Activated CD4-positive, alpha-beta memory T cell treated with anti-CD3 and anti-CD28 coated beads, Interleukin-2, amount 10 ng/mL, durations not matched to agents 7 days and 5 days (primary cell): ENCODE measurements around the gene CCDC85A. TPM values are rescaled to one million over a fixed set of nuclear protein-coding genes. Genes with fewer than 3 reads are reported as not detected.

Experiments
- CTCF ChIA-PET: fragments of 350-600 bp; sonication (Branson Sonifier 250); formaldehyde crosslinking; loops from one replicate; lab custom pipeline; 2021; ENCODE audit warnings: antibody characterized with exemption, inconsistent platforms; lab: Charles Lee
- POLR2A ChIA-PET: fragments of 350-600 bp; sonication (Branson Sonifier 250); formaldehyde crosslinking; loops from one replicate; lab custom pipeline; 2021; ENCODE audit warnings: antibody characterized with exemption; lab: Charles Lee
- DNase-seq: peaks from one replicate; pipeline ENCODE4 v3.0.0-alpha.2; 2020
- H3K27ac Mint-ChIP-seq: one replicate; pipeline ENCODE4 v1.8.0; 2021; ENCODE audit warnings: mild to moderate bottlenecking, mixed read lengths
- H3K27me3 Mint-ChIP-seq: one replicate; pipeline ENCODE4 v1.8.0; 2021; ENCODE audit warnings: mixed read lengths
- H3K36me3 Mint-ChIP-seq: one replicate; pipeline ENCODE4 v1.8.0; 2021; ENCODE audit warnings: low read depth, mixed read lengths
- H3K4me1 Mint-ChIP-seq: one replicate; pipeline ENCODE4 v1.8.0; 2021; ENCODE audit warnings: mixed read lengths
- H3K4me3 Mint-ChIP-seq: one replicate; pipeline ENCODE4 v1.8.0; 2021; ENCODE audit warnings: mild to moderate bottlenecking, mixed read lengths
- H3K9me3 Mint-ChIP-seq: one replicate; pipeline ENCODE4 v1.8.0; 2021; ENCODE audit warnings: mixed read lengths
- total RNA-seq, 2 experiments: library from RNA; stranded (reverse); gene quantifications; one replicate each; pipeline ENCODE4 v1.2.3, GENCODE V29; 2021

The CCDC85A gene
- total RNA-seq, 2 experiments from 2014 or later: not detected

DNA sequence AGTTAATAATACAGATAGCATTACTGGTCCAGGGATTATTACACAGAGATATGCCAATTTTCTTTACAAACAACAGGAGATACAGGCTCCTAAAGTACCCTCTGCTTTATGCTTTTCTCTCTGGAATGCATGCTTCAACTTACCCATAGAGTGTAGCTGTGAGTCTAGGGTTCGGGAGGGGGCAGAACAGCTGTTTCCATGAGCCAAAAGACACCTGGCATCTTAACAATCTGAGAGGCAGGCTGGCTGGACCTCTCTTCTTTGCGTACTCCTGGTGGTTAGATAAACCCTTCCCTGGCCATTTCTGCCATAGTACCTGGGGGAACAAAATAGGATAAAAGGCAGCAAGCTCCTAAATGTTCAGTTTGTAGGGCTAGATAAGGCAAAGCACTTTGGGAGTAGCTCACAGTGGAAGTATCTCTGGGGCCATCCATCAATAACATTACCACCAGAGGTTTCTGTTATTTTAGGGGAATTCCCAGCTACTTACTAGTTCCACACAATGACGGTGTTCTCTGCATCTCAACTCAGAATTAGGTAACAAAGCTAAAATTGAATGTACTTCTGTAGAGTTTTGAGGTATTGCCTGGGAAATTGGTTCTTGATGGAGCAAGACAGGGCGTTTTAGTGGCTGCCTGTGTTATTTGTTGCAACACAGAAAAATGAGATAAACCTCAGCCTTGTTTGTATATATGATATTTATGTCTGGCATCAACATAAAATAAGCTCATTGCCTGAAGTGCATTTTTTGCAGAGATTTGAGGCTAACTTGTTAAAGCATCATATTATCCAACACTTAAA, 6.2 kb upstream of the CCDC85A start:
- Mint-ChIP-seq H3K4me1 (no peaks in the 10 kb centered on the region), H3K4me3 (no peak overlapping the region), H3K9me3 (no peaks in the 10 kb centered on the region), H3K27ac (no peak overlapping the region), H3K36me3 (no peaks in the 10 kb centered on the region), H3K27me3 (peaks cover 9% of the 10 kb centered on the region)
- ChIA-PET CTCF (interaction anchor here (1.3 kb wide), 1 partner anchor 11 kb away, joined by 3 read pairs; no protein-coding TSS in a partner anchor), POLR2A (no interaction called here)
- DNase-seq: no peak

DNA sequence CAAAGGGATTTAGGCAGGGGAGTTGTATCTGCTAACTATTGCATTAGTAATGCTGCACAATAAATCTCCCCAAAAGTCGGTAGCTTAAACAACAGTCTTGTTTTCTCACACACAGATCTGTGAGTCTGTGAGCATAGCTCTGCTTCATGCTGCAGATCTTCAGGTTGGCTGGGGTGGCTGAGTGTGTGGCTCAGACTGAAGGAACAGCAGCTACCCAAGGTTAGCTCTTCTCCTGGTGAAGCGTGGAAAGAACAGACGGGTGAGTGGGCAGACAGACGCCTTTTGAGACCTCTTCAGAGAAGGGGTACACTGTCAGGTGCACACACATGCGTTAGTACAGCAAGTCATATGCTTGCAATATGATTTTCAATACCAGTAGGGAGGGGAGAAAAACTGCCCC, 3.9 kb upstream of the CCDC85A start:
- H3K9me3 Mint-ChIP-seq: no peaks in the 10 kb centered on the region
- H3K36me3 Mint-ChIP-seq: no peaks in the 10 kb centered on the region
- no peak for DNase-seq
- H3K4me1 Mint-ChIP-seq: peaks cover 3% of the 10 kb centered on the region
- H3K27me3 Mint-ChIP-seq: peaks cover 17% of the 10 kb centered on the region
- no peak overlapping the region for H3K27ac Mint-ChIP-seq
- CTCF ChIA-PET: no interaction called here
- H3K4me3 Mint-ChIP-seq: no peak overlapping the region
- POLR2A ChIA-PET: no interaction called here

DNA sequence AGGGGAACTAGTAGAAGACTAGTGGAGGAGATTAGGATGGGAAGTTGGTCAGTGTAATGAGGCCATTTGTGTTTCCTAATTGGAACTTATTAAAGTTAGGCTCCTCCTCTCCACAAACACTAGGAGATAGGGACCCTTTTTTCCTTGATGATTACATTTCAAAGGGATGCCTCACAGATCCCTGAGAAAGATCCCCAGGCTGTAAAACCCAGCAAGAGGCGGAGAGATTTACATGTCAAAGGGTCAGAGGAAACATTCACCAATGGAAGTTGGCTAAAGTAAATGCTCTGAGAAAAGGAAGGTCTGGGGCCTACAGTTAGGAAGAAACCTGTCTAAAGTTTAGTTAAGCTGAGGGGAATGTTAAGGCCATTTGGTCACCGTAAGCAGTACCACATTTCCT, 1.4 kb upstream of the CCDC85A start:
- no peak for DNase-seq
- ChIA-PET POLR2A (no interaction called here), CTCF (no interaction called here)
- peaks cover 7% of the 10 kb centered on the region for H3K4me1 Mint-ChIP-seq
- no peaks in the 10 kb centered on the region for H3K36me3 Mint-ChIP-seq
- H3K27ac Mint-ChIP-seq: no peak overlapping the region
- H3K4me3 Mint-ChIP-seq: no peak overlapping the region
- peaks cover 41% of the 10 kb centered on the region for H3K27me3 Mint-ChIP-seq
- no peaks in the 10 kb centered on the region for H3K9me3 Mint-ChIP-seq

DNA sequence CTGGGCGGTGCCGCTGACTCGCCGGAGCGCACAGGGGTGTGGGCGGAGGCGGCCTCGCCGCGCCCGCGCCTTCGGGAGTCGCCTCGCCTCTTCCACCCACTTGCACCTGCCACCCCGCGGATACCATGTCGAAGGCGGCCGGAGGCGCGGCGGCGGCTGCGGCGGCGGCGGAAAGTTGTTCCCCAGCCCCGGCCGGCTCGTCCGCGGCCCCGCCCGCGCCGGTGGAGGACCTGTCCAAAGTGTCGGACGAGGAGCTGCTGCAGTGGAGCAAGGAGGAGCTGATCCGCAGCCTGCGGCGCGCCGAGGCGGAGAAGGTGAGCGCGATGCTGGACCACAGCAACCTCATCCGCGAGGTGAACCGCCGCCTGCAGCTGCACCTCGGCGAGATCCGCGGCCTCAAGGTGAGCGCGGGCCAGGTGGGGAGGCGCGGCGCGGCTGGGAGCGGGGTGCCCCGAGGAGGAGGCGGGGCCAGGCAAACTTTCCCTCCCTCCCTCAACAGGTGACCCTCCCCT, 766 bp downstream of the CCDC85A start:
- H3K27ac Mint-ChIP-seq: no peak overlapping the region
- H3K4me3 Mint-ChIP-seq: no peak overlapping the region
- H3K4me1 Mint-ChIP-seq: peaks cover 7% of the 10 kb centered on the region
- no peak for DNase-seq
- ChIA-PET CTCF (interaction anchor here (0.6 to 1.7 kb wide), 7 partner anchors 9 to 1950 kb away, joined by 3 to 7 read pairs (median 4); no protein-coding TSS in a partner anchor), POLR2A (interaction anchor here (0.9 kb wide), 1 partner anchor 63 kb away, joined by 3 read pairs; no protein-coding TSS in a partner anchor)
- peaks cover 43% of the 10 kb centered on the region for H3K27me3 Mint-ChIP-seq
- H3K9me3 Mint-ChIP-seq: no peaks in the 10 kb centered on the region
- no peaks in the 10 kb centered on the region for H3K36me3 Mint-ChIP-seq

DNA sequence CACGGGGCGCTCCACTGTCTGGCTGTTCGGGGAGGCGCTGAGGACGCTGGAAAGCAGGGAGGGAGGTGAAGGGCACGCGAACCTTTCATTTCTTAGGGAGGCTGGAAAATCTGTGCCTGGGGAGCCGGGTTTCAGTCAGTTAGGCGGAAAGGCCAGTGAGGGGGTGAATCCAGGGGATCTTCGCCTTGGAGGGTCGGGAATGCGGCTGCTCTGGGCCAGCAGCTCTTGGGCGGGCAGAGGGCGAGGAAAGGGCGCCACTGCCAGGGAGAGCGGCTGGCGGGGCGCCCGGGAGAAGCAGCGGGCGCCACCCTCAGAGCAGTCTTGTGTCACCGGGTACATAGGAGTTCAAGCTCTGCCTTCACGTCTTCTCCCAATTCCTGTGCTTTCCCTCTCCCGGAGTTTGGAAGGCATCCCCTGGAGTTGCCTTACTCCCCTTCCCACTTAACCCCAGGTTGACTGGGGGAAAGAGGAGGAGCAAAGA, 1.4 kb downstream of the CCDC85A start:
- CTCF ChIA-PET: interaction anchor here (0.6 kb wide), 1 partner anchor 1950 kb away, joined by 3 read pairs; no protein-coding TSS in a partner anchor
- Mint-ChIP-seq H3K4me3 (no peak overlapping the region), H3K4me1 (peaks cover 7% of the 10 kb centered on the region), H3K27ac (no peak overlapping the region), H3K36me3 (no peaks in the 10 kb centered on the region), H3K27me3 (peaks cover 43% of the 10 kb centered on the region), H3K9me3 (no peaks in the 10 kb centered on the region)
- POLR2A ChIA-PET: no interaction called here
- DNase-seq: no peak

GRCh38 chr2:56185582-56186046, 1.8 kb downstream of the CCDC85A start:
- peaks cover 7% of the 10 kb centered on the region for H3K4me1 Mint-ChIP-seq
- no peak overlapping the region for H3K27ac Mint-ChIP-seq
- H3K36me3 Mint-ChIP-seq: no peaks in the 10 kb centered on the region
- ChIA-PET POLR2A (no interaction called here), CTCF (no interaction called here)
- no peaks in the 10 kb centered on the region for H3K9me3 Mint-ChIP-seq
- no peak overlapping the region for H3K4me3 Mint-ChIP-seq
- H3K27me3 Mint-ChIP-seq: peaks cover 43% of the 10 kb centered on the region
- DNase-seq: no peak

DNA sequence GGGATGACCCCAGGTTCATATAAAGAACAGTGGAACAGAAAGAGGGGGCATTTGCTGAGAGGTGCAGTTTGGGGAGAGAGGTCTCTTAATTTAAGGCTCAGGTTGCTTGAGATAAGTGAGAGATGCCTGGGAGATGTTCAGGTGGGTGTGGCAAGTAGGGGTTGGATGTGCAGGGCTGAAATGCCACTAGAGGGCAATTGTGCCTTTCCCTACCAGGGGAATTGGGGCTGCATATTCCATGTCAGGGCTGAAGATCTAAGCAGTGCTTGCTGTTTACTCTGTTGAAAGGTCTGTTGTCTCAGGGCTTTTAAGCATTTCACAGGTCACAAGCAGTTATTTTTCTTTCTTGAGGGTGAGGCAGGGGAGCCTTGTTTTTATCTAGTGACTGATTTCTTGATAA, 7.8 kb downstream of the CCDC85A start:
- H3K4me1 Mint-ChIP-seq: no peaks in the 10 kb centered on the region
- POLR2A ChIA-PET: no interaction called here
- peaks cover 9% of the 10 kb centered on the region for H3K27me3 Mint-ChIP-seq
- H3K4me3 Mint-ChIP-seq: no peak overlapping the region
- CTCF ChIA-PET: interaction anchor here (1.0 kb wide), 1 partner anchor 8 kb away, joined by 4 read pairs; the partner anchor contains the start of gene CCDC85A
- H3K27ac Mint-ChIP-seq: no peak overlapping the region
- no peaks in the 10 kb centered on the region for H3K9me3 Mint-ChIP-seq
- DNase-seq: no peak
- H3K36me3 Mint-ChIP-seq: no peaks in the 10 kb centered on the region

DNA sequence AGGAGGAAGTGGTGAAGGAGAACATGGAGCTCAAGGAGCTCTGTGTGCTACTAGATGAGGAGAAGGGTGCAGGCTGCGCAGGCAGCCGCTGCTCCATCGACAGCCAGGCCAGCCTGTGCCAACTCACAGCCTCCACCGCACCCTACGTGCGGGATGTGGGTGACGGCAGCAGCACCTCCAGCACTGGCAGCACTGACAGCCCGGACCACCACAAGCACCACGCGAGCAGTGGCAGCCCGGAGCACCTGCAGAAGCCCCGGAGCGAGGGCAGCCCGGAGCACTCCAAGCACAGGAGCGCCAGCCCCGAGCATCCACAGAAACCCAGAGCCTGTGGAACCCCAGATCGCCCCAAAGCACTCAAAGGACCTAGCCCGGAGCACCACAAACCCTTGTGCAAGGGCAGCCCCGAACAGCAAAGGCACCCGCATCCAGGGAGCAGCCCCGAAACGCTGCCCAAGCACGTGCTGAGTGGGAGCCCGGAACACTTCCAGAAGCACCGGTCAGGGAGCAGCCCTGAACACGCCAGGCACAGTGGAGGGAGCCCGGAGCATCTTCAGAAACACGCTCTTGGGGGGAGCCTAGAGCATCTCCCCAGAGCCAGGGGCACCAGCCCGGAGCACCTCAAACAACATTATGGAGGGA, 9.0 kb downstream of the CCDC85A start:
- CTCF ChIA-PET: no interaction called here

GRCh38 chr2:56195563-56195962, 11.8 kb downstream of the CCDC85A start:
- Mint-ChIP-seq H3K27ac (no peak overlapping the region), H3K4me3 (no peak overlapping the region), H3K36me3 (no peaks in the 10 kb centered on the region), H3K27me3 (no peaks in the 10 kb centered on the region), H3K4me1 (no peaks in the 10 kb centered on the region), H3K9me3 (no peaks in the 10 kb centered on the region)
- ChIA-PET POLR2A (no interaction called here), CTCF (interaction anchor here (1.7 kb wide), 1 partner anchor 12 kb away, joined by 7 read pairs; the partner anchor contains the start of gene CCDC85A)
- DNase-seq: no peak

More for the DNA sequence above, 9.0 kb downstream of the CCDC85A start:
- POLR2A ChIA-PET: no interaction called here
- no peaks in the 10 kb centered on the region for H3K36me3 Mint-ChIP-seq
- H3K27ac Mint-ChIP-seq: no peak overlapping the region
- H3K9me3 Mint-ChIP-seq: no peaks in the 10 kb centered on the region
- H3K27me3 Mint-ChIP-seq: no peaks in the 10 kb centered on the region
- no peak overlapping the region for H3K4me3 Mint-ChIP-seq
- no peak for DNase-seq
- no peaks in the 10 kb centered on the region for H3K4me1 Mint-ChIP-seq

- H3K4me3 Mint-ChIP-seq: no peak overlapping the region
- ChIA-PET CTCF (interaction anchor here (1.8 kb wide), 1 partner anchor 14 kb away, joined by 8 read pairs; the partner anchor contains the start of gene CCDC85A), POLR2A (no interaction called here)
- no peaks in the 10 kb centered on the region for H3K27me3 Mint-ChIP-seq
- no peak for DNase-seq
- no peaks in the 10 kb centered on the region for H3K4me1 Mint-ChIP-seq
- H3K27ac Mint-ChIP-seq: no peak overlapping the region
- H3K36me3 Mint-ChIP-seq: no peaks in the 10 kb centered on the region
- H3K9me3 Mint-ChIP-seq: no peaks in the 10 kb centered on the region
These were observed 14.0 kb downstream of the CCDC85A start for GRCh38 chr2:56197816-56198215.

- H3K4me1 Mint-ChIP-seq: no peaks in the 10 kb centered on the region
- CTCF ChIA-PET: interaction anchor here (1.8 kb wide), 1 partner anchor 15 kb away, joined by 8 read pairs; the partner anchor contains the start of gene CCDC85A
These were observed 15.1 kb downstream of the CCDC85A start for GRCh38 chr2:56198936-56199335.

GRCh38 chr2:56199492-56199891, 15.7 kb downstream of the CCDC85A start:
- CTCF ChIA-PET: interaction anchor here (1.8 kb wide), 1 partner anchor 16 kb away, joined by 8 read pairs; the partner anchor contains the start of gene CCDC85A
- H3K4me1 Mint-ChIP-seq: no peaks in the 10 kb centered on the region
- no peak overlapping the region for H3K27ac Mint-ChIP-seq
- H3K27me3 Mint-ChIP-seq: no peaks in the 10 kb centered on the region
- no peak overlapping the region for H3K4me3 Mint-ChIP-seq
- no peak for DNase-seq
- POLR2A ChIA-PET: no interaction called here
- no peaks in the 10 kb centered on the region for H3K9me3 Mint-ChIP-seq
- no peaks in the 10 kb centered on the region for H3K36me3 Mint-ChIP-seq

More at GRCh38 chr2:56198936-56199335, 15.1 kb downstream of the CCDC85A start:
- Mint-ChIP-seq H3K9me3 (no peaks in the 10 kb centered on the region), H3K27me3 (no peaks in the 10 kb centered on the region), H3K36me3 (no peaks in the 10 kb centered on the region), H3K4me3 (no peak overlapping the region), H3K27ac (no peak overlapping the region)
- DNase-seq: no peak
- POLR2A ChIA-PET: no interaction called here
